ENCODE data around the gene DNM2.
"Not testable (repeated sequence)": the region's sequence is repeated elsewhere in the genome, so short reads cannot be mapped to it uniquely, and the experiment has no call there.

Gene DNM2

DNA sequence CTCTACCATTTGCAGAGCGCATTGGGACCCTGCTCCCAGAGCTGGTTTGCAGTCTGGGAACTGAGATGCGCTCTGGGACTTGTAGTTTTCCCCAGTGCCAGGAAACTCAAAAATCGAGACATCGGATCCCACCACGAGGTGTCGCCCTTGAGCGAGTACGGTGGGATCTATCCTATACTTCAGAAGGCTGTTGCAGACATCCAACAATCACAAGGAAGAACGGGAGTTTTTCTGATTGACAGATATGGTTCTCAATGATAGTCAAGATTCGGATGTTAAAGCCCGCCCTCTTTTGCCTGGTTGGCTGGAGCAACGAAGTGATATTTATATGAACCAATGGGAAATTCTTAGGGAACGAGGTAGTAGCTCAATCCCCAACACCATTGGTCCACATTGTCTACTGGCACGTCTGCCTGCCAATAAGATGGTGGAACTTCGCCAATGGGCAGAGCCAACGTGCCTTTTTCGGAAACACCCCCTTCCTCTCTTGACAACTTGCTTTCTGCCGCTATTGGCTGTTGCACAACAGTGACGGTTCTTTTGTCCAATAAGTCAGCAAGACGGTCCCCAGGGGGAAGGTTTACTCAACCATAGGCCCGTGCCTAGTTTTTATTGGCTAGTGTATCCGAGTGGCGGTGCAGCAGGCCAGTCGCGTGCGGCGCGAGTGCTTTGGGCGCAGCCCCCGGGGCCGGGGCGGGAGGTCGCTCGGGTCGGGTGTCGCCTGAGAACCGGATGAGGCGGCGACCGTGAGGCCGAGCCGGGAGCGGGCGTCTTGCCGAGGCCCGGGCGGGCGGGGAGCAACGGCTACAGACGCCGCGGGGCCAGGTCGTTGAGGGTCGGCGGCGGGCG lies at the start of gene DNM2:
DNM2 (plus strand) TSS at position 724 of the 849 bp plus-strand sequence. CDS start 164 bp downstream, outside the sequence.
- peak; percentile 100 for DNase-seq

DNA sequence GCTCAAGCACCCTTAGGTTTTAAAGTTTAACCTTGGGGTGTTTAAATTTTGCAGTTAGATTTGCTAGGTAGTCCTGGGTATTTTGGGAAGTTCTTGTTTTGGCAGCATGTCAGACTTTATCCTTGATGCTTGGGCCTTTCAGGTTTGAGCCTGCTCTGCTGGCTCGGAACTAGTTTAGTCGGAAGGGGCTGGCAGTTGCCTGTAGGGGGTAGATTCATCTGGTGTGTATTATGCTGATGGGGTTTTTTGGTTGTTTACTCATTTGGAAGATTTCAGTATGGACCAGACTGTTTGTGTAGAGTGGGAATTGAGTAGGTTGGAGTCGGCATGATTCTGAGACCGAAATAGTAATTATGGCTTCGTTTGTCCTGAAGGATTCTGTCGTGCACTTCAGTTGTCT lies 48.6 kb upstream of the DNM2 start:
- no peak for DNase-seq

GRCh38 chr19:10670182-10670581 lies 47.7 kb upstream of the DNM2 start:
- no peak for DNase-seq

DNA sequence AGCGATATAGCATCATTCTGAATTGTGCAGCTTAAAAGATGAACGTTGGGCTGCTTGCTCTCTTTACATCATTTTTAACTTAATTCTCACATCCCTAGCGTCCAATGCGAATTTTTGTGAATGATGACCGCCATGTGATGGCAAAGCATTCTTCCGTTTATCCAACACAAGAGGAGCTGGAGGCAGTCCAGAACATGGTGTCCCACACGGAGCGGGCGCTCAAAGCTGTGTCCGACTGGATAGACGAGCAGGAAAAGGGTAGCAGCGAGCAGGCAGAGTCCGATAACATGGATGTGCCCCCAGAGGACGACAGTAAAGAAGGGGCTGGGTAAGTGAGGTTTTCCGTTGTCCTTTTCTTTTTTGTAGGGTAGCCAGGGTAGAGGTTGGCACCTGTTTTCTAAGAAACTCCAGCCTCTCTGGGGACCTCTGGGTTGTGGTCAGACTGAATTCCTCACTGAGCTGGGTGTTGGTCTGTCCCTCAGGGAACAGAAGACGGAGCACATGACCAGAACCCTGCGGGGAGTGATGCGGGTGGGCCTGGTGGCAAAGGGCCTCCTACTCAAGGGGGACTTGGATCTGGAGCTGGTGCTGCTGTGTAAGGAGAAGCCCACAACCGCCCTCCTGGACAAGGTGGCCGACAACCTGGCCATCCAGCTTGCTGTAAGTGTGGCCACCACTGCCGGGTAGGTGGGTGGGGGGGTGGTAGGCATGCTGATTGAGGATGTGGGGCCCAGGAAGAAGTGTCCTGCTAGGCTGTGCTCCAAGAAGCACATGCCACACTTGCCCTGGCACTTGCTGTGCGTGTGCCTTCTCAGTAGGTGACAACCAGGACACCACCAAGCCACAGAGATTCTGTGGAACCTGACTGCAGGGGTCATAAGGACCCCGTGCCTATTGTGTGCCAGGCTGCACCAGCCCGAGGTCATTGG lies 46.7 kb upstream of the DNM2 start:
- DNase-seq: no peak

- DNase-seq: not testable (repeated sequence)
These were observed 46.0 kb upstream of the DNM2 start for GRCh38 chr19:10671922-10672321.

DNA sequence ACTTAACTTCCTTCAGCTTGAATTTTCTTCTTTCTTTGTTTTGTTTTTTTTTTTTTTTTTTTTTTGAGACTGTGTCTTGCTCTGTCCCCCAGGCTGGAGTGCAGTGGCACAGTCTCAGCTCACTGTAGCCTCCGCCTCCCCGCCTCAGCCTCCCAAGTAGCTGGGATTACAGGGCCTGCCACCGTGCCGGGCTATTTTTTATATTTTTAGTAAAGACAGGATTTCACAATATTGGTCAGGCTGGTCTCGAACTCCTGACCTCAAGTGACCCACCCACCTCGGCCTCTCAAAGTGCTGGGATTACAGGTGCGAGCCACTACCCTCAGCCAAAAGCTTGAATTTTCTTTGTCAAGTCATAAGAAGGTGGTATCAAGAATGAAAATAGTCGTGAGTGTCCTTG lies 42.7 kb upstream of the DNM2 start:
- not testable (repeated sequence) for DNase-seq

- DNase-seq: no peak
These were observed 40.1 kb upstream of the DNM2 start for GRCh38 chr19:10677751-10678150.

- no peak for DNase-seq
These were observed 39.1 kb upstream of the DNM2 start for GRCh38 chr19:10678813-10679212.

DNA sequence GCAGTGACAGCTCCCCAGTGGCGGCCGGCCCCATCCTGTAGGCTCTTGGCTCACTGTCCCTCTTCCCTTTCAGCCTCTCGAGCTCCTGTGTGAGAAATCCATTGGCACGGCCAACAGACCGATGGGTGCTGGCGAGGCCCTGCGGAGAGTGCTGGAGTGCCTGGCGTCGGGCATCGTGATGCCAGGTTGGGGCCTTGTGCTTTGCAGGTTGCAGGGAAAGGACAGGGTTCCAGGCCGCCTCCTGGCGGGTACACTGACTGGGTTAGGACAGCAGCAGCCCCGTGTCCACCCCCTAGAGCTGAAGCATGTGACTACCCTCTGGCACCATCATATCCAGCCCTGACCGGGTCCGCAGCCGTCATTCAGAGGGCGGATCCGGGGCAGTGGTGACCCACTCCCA lies 38.1 kb upstream of the DNM2 start:
- no peak for DNase-seq

GRCh38 chr19:10680545-10681135 lies 37.2 kb upstream of the DNM2 start:
- no peak for DNase-seq

- no peak for DNase-seq
These were observed 36.2 kb upstream of the DNM2 start for GRCh38 chr19:10681658-10682057.

GRCh38 chr19:10682397-10683063 lies 35.3 kb upstream of the DNM2 start:
- no peak for DNase-seq

DNA sequence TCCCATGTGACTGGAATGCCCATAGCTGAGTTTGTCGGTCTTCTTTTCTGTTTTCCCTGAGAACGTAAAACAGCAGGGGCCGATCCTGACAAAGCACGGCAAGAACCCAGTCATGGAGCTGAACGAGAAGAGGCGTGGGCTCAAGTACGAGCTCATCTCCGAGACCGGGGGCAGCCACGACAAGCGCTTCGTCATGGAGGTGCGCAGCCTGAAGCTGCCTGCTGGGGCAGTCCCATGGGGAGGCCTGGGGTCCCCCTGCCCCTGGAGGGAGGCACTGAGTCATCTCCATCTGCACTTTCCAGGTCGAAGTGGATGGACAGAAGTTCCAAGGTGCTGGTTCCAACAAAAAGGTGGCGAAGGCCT lies 34.8 kb upstream of the DNM2 start:
- DNase-seq: no peak

- no peak for DNase-seq
These were observed 34.3 kb upstream of the DNM2 start for GRCh38 chr19:10683582-10683981.

- no peak for DNase-seq
These were observed 32.7 kb upstream of the DNM2 start for GRCh38 chr19:10685210-10685609.

- no peak for DNase-seq
These were observed 31.7 kb upstream of the DNM2 start for GRCh38 chr19:10686193-10686592.

- no peak for DNase-seq
These were observed 31.0 kb upstream of the DNM2 start for GRCh38 chr19:10686661-10687517.

- DNase-seq: no peak
These were observed 30.2 kb upstream of the DNM2 start for GRCh38 chr19:10687518-10688288.

- DNase-seq: no peak
These were observed 29.2 kb upstream of the DNM2 start for GRCh38 chr19:10688545-10689280.

DNA sequence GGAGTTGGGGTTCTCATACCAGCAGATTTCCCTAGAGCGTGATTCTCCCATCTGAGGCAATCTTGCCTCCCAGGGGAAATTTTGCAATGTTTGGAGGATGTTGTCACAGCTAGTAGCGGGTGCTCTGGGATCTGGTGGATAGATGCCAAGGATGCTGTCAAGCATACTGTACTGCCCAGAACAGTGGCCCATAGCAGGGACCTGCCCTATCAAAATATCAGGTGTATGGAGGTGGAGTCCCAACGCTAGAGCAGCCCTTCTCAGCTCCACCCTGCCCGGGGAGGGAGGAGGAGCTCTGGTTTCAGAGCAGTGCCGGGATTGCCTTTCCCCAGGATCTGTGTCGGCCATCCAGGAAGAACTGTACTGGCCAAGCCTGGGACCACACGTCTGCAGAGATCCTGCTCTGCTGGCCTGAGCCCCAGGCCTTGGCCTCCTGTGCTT lies 27.5 kb upstream of the DNM2 start:
- DNase-seq: no peak
